ENCODE results near the gene PIAS4. TPM values are rescaled to one million over a fixed set of nuclear protein-coding genes. Genes with fewer than 3 reads are reported as not detected.

Gene PIAS4
- total and polyA plus RNA-seq, 5 donors from 2014 or later, result 4.1 to 25.4 (median 4.6) TPM

DNA sequence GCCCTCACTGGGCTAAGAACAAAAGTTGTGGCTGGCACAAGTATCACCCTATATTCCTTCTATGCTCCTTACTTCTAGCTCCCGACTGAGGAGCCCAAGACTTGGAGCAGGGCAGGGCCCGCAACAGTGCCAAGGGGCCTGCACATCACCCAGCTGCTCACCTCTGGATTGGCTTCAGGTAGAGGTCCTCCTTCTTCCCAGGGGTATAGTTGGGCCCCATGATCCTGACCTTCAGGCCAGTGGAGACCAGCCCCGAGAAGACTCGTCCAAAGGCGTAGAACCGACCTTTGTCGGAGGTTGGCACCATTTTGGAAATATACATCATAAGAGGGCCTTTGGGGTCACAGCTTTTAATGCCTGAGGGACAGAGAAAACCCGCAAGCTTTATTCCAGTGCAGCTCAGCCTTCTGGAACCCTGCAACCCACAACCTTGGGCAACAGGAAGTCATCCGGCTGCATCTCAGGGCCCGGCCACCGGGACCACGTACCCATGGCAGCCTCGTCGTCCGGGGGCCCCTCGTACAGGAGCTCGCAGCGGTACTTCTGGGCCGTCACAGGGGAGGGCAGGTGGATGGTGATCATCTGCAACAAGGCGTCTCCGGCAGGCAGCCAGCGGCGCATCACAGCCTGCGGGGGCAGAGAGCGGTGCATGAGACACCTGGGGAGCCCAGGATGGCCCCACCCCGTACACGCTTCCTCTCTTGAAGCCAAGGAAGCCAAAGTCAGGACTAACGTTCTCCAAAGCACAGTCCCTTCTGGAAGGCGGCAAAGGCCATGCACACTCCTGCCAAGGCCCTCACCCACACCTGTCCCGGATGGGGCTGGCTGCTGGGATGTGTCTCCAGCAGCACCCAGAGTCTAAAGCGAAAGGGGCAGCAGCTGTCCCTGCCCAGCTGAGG, 26.9 kb upstream of the PIAS4 start:
- H3K27ac Mint-ChIP-seq, result no peak overlapping the region
- Histone ChIP-seq H3K4me1 (ENCODE audit: control insufficient read depth, insufficient read depth, low read length, poor library complexity, severe bottlenecking) (peaks cover 38% of the 10 kb centered on the region), H3K36me3 (ENCODE audit: control insufficient read depth, insufficient read depth, low read length) (peaks cover 83% of the 10 kb centered on the region), H3K9me3 (ENCODE audit: control insufficient read depth in 2 of 2, low read length in 2 of 2) (no peaks in the 10 kb centered on the region), H3K27ac (ENCODE audit: insufficient read depth, low read length, poor library complexity, severe bottlenecking) (no peak overlapping the region), H3K27me3 (ENCODE audit: control insufficient read depth, insufficient read depth, low read length) (no peaks in the 10 kb centered on the region), H3K4me3 (ENCODE audit: low read depth, low read length) (no peak overlapping the region)
- ATAC-seq (ENCODE audit: low read depth in 2 of 2), result no peak
- H3K9me3 Mint-ChIP-seq, result peaks cover 0 to 2% (median 0%) of the 10 kb centered on the region in 7 donors
- no peak for DNase-seq
- H3K4me1 Mint-ChIP-seq, result peaks cover 2 to 38% (median 26%) of the 10 kb centered on the region in 4 donors
- peaks cover 39% of the 10 kb centered on the region for H3K36me3 Mint-ChIP-seq
- peaks cover 4% of the 10 kb centered on the region for H3K27me3 Mint-ChIP-seq
- H3K4me3 Mint-ChIP-seq, result peak overlapping the region in 2 of 4 donors; percentile 43 to 84

DNA sequence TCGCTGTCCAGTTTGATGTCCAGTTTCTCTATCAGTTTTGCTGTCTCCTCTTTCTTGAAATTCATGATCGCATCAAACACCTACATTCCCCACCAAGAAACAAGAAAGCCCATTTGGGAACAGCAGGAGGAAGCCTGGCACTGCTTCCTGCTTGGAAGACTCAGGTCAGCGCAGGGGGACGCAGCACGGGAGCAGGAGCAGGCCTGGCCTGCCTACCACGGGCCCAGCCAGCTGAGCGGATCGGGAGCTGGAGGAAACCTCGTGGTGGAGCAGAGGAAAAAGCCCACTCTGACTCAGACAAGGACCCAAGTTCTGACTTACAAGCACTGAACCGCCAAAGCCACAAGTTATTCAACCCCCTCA, 26.2 kb upstream of the PIAS4 start:
- H3K27me3 Mint-ChIP-seq, result peaks cover 5% of the 10 kb centered on the region
- DNase-seq (no peak), ATAC-seq (ENCODE audit: low read depth in 2 of 2) (no peak)
- H3K9me3 Mint-ChIP-seq, result peaks cover 0 to 2% (median 0%) of the 10 kb centered on the region in 7 donors
- Histone ChIP-seq H3K27me3 (ENCODE audit: control insufficient read depth, insufficient read depth, low read length) (no peaks in the 10 kb centered on the region), H3K4me1 (ENCODE audit: control insufficient read depth, insufficient read depth, low read length, poor library complexity, severe bottlenecking) (peaks cover 45% of the 10 kb centered on the region), H3K36me3 (ENCODE audit: control insufficient read depth, insufficient read depth, low read length) (peaks cover 75% of the 10 kb centered on the region), H3K4me3 (ENCODE audit: low read depth, low read length) (no peak overlapping the region), H3K9me3 (ENCODE audit: control insufficient read depth in 2 of 2, low read length in 2 of 2) (no peaks in the 10 kb centered on the region), H3K27ac (ENCODE audit: insufficient read depth, low read length, poor library complexity, severe bottlenecking) (no peak overlapping the region)
- H3K27ac Mint-ChIP-seq, result no peak overlapping the region
- peaks cover 9 to 46% (median 31%) of the 10 kb centered on the region in 4 donors for H3K4me1 Mint-ChIP-seq
- peak overlapping the region in 2 of 4 donors; percentile 71 to 82 for H3K4me3 Mint-ChIP-seq
- H3K36me3 Mint-ChIP-seq, result peaks cover 32% of the 10 kb centered on the region

DNA sequence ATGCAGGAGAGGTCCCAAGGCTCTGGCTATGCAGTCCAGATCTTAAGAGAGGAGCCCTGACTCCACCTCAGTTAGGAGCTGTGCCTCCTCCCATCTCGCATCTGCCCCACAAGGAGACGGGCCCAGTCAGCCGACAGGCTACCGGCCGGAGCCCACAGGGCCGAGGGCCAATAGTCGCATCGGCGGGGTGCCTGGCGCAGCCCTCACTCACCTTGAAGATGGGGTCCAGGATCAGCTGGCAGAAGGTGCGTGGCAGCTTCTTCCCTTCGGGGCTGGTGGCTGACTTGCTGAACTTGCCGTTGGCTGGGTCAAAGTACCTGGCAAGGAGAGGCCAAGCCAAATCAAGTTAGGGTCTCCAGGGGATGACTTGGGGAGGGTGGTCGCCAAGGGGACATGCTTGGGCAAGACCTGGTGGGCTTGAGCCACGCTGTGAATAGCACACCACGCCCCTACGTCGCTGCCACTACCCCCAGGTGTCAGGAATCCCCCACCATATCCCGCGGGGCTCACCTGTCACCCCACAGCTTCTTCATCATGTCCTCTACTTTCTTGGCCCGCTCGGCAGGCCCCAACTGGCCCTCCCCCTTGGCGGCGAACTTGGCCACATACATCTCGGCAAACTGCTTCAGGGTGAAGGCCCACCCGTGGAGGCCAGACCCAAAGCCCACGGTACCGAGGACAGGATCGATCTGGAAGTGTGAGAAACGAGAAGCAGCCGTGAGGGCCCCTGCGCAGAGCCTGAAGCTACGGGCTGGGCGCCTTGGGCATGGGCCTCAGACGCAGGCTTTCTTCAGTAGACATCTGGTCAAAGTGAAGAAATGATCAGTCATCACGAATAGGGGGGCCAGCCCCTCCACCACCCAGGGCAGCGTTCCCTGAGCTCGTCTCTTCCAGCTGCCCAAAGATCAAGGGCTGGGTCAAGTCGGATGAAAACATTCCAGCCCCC, 25.5 kb upstream of the PIAS4 start:
- H3K27me3 ChIP-seq (ENCODE audit: control insufficient read depth, insufficient read depth, low read length), result no peaks in the 10 kb centered on the region
- peaks cover 5% of the 10 kb centered on the region for H3K27me3 Mint-ChIP-seq
- H3K4me1 ChIP-seq (ENCODE audit: control insufficient read depth, insufficient read depth, low read length, poor library complexity, severe bottlenecking), result peaks cover 52% of the 10 kb centered on the region
- H3K27ac Mint-ChIP-seq, result no peak overlapping the region
- DNase-seq, result no peak
- peaks cover 15 to 52% (median 36%) of the 10 kb centered on the region in 4 donors for H3K4me1 Mint-ChIP-seq
- ATAC-seq (ENCODE audit: low read depth in 2 of 2), result no peak
- H3K4me3 ChIP-seq (ENCODE audit: low read depth, low read length), result no peak overlapping the region
- H3K36me3 Mint-ChIP-seq, result peaks cover 30% of the 10 kb centered on the region
- H3K27ac ChIP-seq (ENCODE audit: insufficient read depth, low read length, poor library complexity, severe bottlenecking), result no peak overlapping the region
- no peaks in the 10 kb centered on the region for H3K9me3 ChIP-seq (ENCODE audit: control insufficient read depth in 2 of 2, low read length in 2 of 2)
- peak overlapping the region; percentile 56 to 98 (median 76) for H3K4me3 Mint-ChIP-seq
- peaks cover 0 to 2% (median 0%) of the 10 kb centered on the region in 7 donors for H3K9me3 Mint-ChIP-seq
- H3K36me3 ChIP-seq (ENCODE audit: control insufficient read depth, insufficient read depth, low read length), result peaks cover 69% of the 10 kb centered on the region

DNA sequence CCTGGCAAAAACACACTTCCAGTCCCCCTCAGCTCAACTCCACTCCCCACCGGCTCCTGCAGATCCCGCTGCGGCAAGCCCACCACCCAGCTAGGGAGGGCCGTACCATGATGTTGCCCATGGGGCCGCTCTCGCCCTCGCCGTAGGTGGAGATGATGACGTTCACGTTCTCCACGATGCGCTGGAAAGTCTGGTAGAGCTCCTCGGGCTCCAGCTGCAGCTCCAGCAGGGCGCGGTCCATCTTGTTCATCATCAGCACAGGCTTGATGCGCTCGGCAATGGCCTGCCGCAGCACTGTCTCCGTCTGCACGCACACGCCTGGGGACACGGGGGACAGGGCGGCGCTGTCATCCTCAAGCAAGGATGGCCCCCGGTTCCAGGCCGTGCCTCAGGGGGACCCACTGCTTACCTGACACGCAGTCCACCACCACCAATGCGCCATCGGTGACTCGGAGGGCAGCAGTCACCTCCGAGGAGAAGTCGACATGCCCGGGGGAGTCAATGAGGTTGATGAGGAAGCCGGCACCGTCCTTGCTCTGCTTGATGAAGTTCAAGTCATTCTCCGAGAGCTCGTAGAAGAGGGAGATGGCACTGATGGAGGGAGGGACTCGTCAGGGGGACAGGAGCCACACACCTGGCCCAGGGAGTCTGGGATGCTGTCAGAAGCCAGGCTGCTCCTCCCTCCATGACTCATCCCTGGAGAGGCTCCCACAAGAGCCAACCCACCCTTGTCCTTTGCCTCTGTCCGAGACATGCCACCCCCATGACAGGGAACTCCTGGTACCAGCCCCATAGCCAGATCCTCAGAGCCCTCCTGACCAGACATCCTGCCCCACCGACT, 24.6 kb upstream of the PIAS4 start:
- peak overlapping the region; percentile 97 to 98 (median 98) for H3K4me3 Mint-ChIP-seq
- Histone ChIP-seq H3K4me1 (ENCODE audit: control insufficient read depth, insufficient read depth, low read length, poor library complexity, severe bottlenecking) (peaks cover 58% of the 10 kb centered on the region), H3K4me3 (ENCODE audit: low read depth, low read length) (no peak overlapping the region), H3K36me3 (ENCODE audit: control insufficient read depth, insufficient read depth, low read length) (peaks cover 60% of the 10 kb centered on the region), H3K9me3 (ENCODE audit: control insufficient read depth in 2 of 2, low read length in 2 of 2) (no peaks in the 10 kb centered on the region), H3K27me3 (ENCODE audit: control insufficient read depth, insufficient read depth, low read length) (no peaks in the 10 kb centered on the region), H3K27ac (ENCODE audit: insufficient read depth, low read length, poor library complexity, severe bottlenecking) (peak overlapping the region; percentile 90)
- peaks cover 15 to 59% (median 40%) of the 10 kb centered on the region in 4 donors for H3K4me1 Mint-ChIP-seq
- peaks cover 26% of the 10 kb centered on the region for H3K36me3 Mint-ChIP-seq
- DNase-seq (peak in 1 of 3 donors; percentile 17), ATAC-seq (ENCODE audit: low read depth in 2 of 2) (no peak)
- H3K27ac Mint-ChIP-seq, result peak overlapping the region; percentile 64 to 98 (median 97)
- peaks cover 0 to 2% (median 0%) of the 10 kb centered on the region in 7 donors for H3K9me3 Mint-ChIP-seq
- peaks cover 11% of the 10 kb centered on the region for H3K27me3 Mint-ChIP-seq

DNA sequence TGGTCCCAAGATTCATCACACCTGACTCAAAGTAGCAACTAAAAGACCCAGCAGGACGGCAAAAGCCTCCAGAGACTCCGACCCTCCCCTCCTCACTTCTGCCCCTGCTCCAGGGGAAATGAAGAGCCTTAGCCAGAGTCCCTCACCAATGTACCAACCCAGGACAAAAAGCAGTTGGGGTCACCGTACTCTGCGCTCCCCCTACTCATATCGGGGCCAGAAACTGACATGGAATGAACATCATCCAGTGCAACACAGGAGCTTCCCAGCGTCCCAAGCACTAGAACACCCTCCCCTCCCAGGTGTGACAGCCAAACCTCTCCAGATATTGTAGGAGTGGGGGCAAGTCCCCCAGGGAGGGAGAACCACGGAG, 24.0 kb upstream of the PIAS4 start:
- DNase-seq (no peak), ATAC-seq (ENCODE audit: low read depth in 2 of 2) (no peak)
- Mint-ChIP-seq H3K27me3 (peaks cover 13% of the 10 kb centered on the region), H3K9me3 (peaks cover 0 to 2% (median 0%) of the 10 kb centered on the region in 7 donors), H3K27ac (peak overlapping the region; percentile 95 to 98 (median 97)), H3K36me3 (peaks cover 22% of the 10 kb centered on the region), H3K4me3 (peak overlapping the region; percentile 97 to 98 (median 98)), H3K4me1 (peaks cover 15 to 62% (median 39%) of the 10 kb centered on the region in 4 donors)
- Histone ChIP-seq H3K4me1 (ENCODE audit: control insufficient read depth, insufficient read depth, low read length, poor library complexity, severe bottlenecking) (peaks cover 58% of the 10 kb centered on the region), H3K4me3 (ENCODE audit: low read depth, low read length) (peak overlapping the region; percentile 98), H3K36me3 (ENCODE audit: control insufficient read depth, insufficient read depth, low read length) (peaks cover 55% of the 10 kb centered on the region), H3K27ac (ENCODE audit: insufficient read depth, low read length, poor library complexity, severe bottlenecking) (peak overlapping the region; percentile 90), H3K9me3 (ENCODE audit: control insufficient read depth in 2 of 2, low read length in 2 of 2) (no peaks in the 10 kb centered on the region), H3K27me3 (ENCODE audit: control insufficient read depth, insufficient read depth, low read length) (no peaks in the 10 kb centered on the region)

DNA sequence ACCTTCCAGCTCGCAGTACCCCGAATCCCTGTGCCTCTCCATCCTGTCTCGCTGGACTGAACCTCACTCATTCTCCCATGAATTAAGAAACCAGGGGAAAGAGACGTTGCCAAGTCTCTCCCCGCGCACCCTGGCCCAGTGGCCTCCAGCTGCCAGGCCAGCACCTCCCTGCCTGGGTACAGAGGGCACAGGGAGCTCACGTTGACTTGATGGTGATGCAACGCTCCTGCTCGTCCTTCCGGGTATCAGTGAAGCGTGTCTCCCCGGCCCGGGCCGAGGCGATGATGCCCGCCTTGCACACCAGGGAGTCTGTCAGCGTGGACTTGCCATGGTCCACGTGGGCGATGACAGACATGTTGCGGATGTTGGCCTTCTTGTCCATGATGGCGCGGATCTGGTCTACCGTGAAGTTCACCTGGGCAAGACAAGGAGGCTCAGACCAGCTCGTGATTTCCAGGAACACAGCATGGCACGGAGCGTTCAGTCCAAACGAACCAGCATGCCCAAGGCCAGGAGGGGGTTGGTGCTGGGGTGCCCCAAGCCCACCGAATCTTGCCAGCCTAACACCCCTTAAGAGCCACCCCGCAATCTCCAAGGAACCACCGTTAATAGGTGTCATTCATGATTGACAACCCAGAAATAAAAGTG, 23.5 kb upstream of the PIAS4 start:
- Mint-ChIP-seq H3K27ac (peak overlapping the region; percentile 95 to 98 (median 97)), H3K4me3 (peak overlapping the region; percentile 97 to 98 (median 98)), H3K36me3 (peaks cover 22% of the 10 kb centered on the region), H3K27me3 (peaks cover 13% of the 10 kb centered on the region), H3K9me3 (peaks cover 0 to 2% (median 0%) of the 10 kb centered on the region in 7 donors), H3K4me1 (peaks cover 15 to 59% (median 37%) of the 10 kb centered on the region in 4 donors)
- Histone ChIP-seq H3K27me3 (ENCODE audit: control insufficient read depth, insufficient read depth, low read length) (no peaks in the 10 kb centered on the region), H3K27ac (ENCODE audit: insufficient read depth, low read length, poor library complexity, severe bottlenecking) (peak overlapping the region; percentile 90), H3K4me3 (ENCODE audit: low read depth, low read length) (peak overlapping the region; percentile 98), H3K4me1 (ENCODE audit: control insufficient read depth, insufficient read depth, low read length, poor library complexity, severe bottlenecking) (peaks cover 58% of the 10 kb centered on the region), H3K9me3 (ENCODE audit: control insufficient read depth in 2 of 2, low read length in 2 of 2) (no peaks in the 10 kb centered on the region), H3K36me3 (ENCODE audit: control insufficient read depth, insufficient read depth, low read length) (peaks cover 52% of the 10 kb centered on the region)
- ATAC-seq (ENCODE audit: low read depth in 2 of 2) (no peak), DNase-seq (peak in 2 of 3 donors; percentile 9 to 28)

Data from CD4-positive, CD25-positive, alpha-beta regulatory T cell (primary cell).